OCI-LY7 (cell line): Measurements from ENCODE around the gene ZNF486.

ENCODE experiments used
- EZH2phosphoT487 ChIP-seq: fragments of 200-600 bp; sonication (generic); IDR thresholded peaks from 2 replicates; pipeline ENCODE4 v1.6.1; 2018; ENCODE audit warnings: low read depth, borderline replicate concordance, mild to moderate bottlenecking, mixed run types, antibody characterized with exemption, low read length, moderate library complexity, mixed read lengths
- TF ChIP-seq, protein P1 (sequence below): fragments of 200-600 bp; sonication (generic); conservative IDR thresholded peaks from 2 replicates; pipeline ENCODE4 v1.5.1; 2014; ENCODE audit warnings: mild to moderate bottlenecking, antibody characterized with exemption, low read length, moderate library complexity, mixed read lengths

DNA sequence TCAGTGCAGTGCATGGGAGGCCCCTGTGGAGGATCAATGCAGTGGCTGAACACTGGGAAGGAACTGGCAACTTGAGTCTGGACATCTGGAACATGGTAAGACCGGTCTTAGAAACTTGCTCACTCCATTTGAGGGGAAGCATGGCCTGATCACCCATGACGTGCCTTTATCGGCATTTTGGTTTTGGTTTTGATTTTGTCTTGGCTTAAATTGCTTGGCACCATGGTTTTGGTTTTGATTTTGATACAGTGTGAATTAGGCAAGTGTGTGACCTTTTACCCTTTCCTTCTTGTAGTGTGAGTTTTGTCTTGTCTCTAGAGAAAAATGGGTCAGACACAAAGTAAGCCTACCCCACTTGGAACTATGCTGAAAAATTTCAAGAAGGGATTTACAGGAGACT is 77.3 kb downstream of the ZNF486 start:
- TF ChIP-seq, protein P1, sequence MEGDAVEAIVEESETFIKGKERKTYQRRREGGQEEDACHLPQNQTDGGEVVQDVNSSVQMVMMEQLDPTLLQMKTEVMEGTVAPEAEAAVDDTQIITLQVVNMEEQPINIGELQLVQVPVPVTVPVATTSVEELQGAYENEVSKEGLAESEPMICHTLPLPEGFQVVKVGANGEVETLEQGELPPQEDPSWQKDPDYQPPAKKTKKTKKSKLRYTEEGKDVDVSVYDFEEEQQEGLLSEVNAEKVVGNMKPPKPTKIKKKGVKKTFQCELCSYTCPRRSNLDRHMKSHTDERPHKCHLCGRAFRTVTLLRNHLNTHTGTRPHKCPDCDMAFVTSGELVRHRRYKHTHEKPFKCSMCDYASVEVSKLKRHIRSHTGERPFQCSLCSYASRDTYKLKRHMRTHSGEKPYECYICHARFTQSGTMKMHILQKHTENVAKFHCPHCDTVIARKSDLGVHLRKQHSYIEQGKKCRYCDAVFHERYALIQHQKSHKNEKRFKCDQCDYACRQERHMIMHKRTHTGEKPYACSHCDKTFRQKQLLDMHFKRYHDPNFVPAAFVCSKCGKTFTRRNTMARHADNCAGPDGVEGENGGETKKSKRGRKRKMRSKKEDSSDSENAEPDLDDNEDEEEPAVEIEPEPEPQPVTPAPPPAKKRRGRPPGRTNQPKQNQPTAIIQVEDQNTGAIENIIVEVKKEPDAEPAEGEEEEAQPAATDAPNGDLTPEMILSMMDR = no peak
- no peak for TF ChIP-seq EZH2phosphoT487
